Lower leg skin (tissue), 4 donors: ENCODE results near the gene UBTD1. TPM values are rescaled to one million over a fixed set of nuclear protein-coding genes. Genes with fewer than 3 reads are reported as not detected.

Experiments used
- DNase-seq, 2 donors: peaks; one replicate each; pipeline ENCODE4 v3.0.0-alpha.2; 2019; ENCODE audit warnings: low spot score in 2 of 2
- H3K4me3 ChIP-seq: fragments of 200-600 bp; sonication (generic); 2 replicates; pipeline ENCODE4 v1.5.1; 2017; ENCODE audit warnings: mild to moderate bottlenecking, low read depth; ENCODE audit not compliant: poor library complexity, severe bottlenecking
- CTCF ChIP-seq, 3 donors: fragments of 450-650 bp; IDR thresholded peaks; one replicate each; pipeline ENCODE4 v1.5.1; 2016; ENCODE audit warnings: antibody characterized with exemption in 3 of 3, mild to moderate bottlenecking in 3 of 3, moderate library complexity in 2 of 3
- POLR2A ChIP-seq, 2 donors: fragments of 450-650 bp; IDR thresholded peaks; one replicate each; pipeline ENCODE4 v1.6.1; 2016 to 2017; ENCODE audit warnings: antibody characterized with exemption in 2 of 2, mild to moderate bottlenecking in 1 of 2, moderate library complexity in 1 of 2
- WGBS, 2 donors: methylation state at CpG; one replicate each; pipeline ENCODE4 v1.1.5; 2018; 5-methylcytosine and 5-hydroxymethylcytosine counted together
- intact Hi-C: fragments of 100-400 bp; cut with DNase I; formaldehyde crosslinking; loops from one replicate; pipeline ENCODE4 v1.15.0; 2023; ENCODE audit warnings: low total_unique reads
- total RNA-seq, 4 donors: library from RNA; depleted of rRNA; stranded (reverse); fragments of >200 nt; gene quantifications; one replicate each; pipeline ENCODE4 v1.1.0, GENCODE V29; 2016

UBTD1 gene
- total RNA-seq, 4 donors from 2014 or later: 42.7 to 60.6 (median 59.6) TPM

DNA sequence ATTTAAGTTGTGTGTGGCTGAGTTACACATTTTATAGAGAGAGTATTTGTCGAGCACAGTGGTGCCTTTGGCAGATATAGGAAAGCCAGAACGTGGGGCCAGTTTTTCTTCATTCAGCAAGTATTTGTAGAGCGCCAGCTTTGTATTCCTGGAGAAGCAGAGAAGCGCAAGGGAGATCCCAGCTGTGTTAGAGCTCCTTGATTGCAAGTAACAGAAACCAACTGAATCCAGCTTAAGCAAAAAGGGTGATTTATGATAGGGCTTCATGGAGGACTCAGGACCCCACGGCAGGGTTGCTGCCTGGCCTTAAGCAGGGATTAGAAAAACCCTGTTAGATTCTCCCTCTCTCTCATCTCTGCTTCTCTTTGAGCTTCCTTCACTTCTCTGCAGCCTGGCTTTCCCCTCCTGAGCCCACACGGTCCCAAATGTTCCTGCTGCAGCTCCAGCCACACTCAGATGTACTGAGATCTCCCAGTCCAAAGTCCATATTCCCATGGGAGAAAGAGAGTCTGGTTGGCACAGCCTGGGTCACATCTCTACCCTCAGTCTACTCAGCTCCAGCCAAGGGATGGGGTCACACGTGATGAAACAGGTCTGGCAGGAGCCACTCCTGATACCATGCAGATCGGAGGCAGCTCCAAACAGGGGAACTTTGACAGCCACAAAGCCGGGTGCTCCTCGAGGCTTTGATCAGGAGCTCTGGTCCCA, 16.7 kb downstream of the UBTD1 start:
- no peak for DNase-seq
- 59 to 64% methylated on average over 10 of the region's 10 CpGs for WGBS, 2 donors
- TF ChIP-seq CTCF (IDR thresholded peaks at IDR 0.05): no peak
- no peak for TF ChIP-seq POLR2A (IDR thresholded peaks at IDR 0.05)
- no peak overlapping the region for H3K4me3 ChIP-seq
- intact Hi-C loops: no loop called here

DNA sequence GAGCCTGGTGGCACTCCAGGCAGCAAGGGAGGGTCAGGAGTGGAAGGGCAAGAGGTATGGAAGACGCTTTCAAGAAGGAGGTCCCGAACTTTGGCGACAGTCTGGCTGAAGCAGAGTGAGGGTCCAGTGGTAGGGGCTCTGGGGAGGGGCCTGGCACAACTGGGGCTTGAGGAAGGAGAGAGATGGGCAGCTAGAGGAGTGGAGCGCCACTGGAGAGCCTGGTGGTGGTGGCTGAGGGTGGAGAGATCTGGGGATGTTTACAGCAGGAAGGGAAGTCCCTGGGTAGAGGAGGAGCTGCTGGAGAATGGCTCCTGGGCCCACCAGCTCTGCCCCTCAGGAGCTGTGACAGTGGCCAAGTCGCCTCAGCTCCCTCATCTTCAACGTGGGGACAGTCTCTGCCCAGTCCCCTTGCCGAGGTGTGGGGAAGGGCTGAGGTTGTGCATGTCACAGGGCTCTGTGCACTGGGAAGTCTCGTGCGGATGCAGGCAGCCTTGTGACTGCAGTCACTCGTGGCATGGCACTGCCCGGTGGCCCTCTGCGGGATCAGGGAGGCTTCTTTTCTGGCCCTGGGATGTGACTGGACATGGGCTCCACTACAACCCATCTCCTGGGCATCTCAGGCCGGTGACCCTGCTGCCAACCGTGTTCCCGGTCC, 18.5 kb downstream of the UBTD1 start:
- 89 to 92% methylated on average over 8 to 14 of the region's 15 CpGs for WGBS, 2 donors
- TF ChIP-seq POLR2A (IDR thresholded peaks at IDR 0.05): no peak
- no peak for TF ChIP-seq CTCF (IDR thresholded peaks at IDR 0.05)
- no peak overlapping the region for H3K4me3 ChIP-seq
- intact Hi-C loops: no loop called here
- no peak for DNase-seq

GRCh38 chr10:97517778-97518300, 19.1 kb downstream of the UBTD1 start:
- H3K4me3 ChIP-seq: no peak overlapping the region
- no peak for DNase-seq
- TF ChIP-seq POLR2A (IDR thresholded peaks at IDR 0.05) (no peak), CTCF (IDR thresholded peaks at IDR 0.05) (no peak)
- intact Hi-C loops: no loop called here
- WGBS, 2 donors: 54 to 66% methylated on average over 6 of the region's 6 CpGs

DNA sequence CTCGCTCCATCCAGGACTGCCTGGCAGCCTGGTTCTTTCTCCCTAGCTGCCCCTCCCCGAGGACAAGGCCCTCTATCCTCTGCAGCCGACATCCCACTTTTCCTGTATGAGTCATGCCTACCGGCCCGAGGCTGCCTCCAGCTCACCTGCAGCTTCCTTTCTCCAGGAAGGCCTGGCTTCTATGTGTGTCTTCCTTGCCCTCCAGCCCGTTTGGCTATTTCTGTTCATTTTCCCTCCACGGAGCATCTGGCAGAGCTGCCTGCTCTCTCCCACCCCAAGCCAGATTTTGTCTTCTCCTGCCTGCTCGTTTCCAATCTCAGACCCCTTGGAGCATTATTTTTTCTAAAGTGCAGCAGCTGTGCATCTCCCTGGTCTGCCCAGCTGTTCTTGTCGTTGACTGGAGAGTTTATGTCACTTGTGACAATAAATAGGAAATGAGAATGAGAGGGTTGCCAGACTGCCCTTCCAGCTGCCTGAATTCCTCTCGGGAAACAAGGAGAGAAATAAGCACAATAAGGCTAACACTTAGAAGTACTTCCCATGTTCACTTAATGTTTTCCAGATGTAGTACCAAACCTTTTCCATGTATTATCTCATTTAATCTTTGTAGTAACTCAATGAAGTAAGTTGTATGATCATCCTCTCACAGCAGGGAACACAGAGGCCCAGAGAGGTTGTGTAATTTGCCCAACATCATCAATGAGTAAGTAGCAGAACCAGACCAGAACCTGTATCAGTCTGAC, 19.7 kb downstream of the UBTD1 start:
- no peak for DNase-seq
- WGBS, 2 donors: 13 to 18% methylated on average over 10 of the region's 10 CpGs
- intact Hi-C loops: no loop called here
- no peak for TF ChIP-seq POLR2A (IDR thresholded peaks at IDR 0.05)
- no peak for TF ChIP-seq CTCF (IDR thresholded peaks at IDR 0.05)
- H3K4me3 ChIP-seq: no peak overlapping the region

DNA sequence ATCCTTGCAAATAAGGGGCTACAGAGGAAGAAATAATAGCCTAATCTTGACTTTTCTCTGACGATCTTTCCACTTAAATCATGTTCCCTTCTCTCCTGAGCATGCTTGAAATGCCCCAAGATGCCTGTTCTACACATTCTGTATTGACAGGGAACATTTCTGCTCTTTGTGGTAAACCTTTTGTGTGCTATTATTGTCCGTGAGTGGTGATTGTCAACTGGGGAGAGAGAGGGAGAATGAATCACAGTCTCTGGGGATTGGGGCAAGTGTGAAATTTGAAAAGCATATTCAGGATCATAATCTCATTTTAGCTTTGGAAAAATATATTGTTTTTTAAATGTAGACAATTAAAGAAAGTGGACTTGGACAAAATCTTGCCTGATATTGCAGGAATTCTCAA, 20.6 kb downstream of the UBTD1 start:
- no peak for DNase-seq
- intact Hi-C loops: no loop called here
- WGBS, 2 donors: 23 to 74% methylated on average over 2 of the region's 2 CpGs
- no peak overlapping the region for H3K4me3 ChIP-seq
- TF ChIP-seq CTCF (IDR thresholded peaks at IDR 0.05) (no peak), POLR2A (IDR thresholded peaks at IDR 0.05) (no peak)
